ENCODE results near the gene DDX39B.

DDX39B gene

DNA sequence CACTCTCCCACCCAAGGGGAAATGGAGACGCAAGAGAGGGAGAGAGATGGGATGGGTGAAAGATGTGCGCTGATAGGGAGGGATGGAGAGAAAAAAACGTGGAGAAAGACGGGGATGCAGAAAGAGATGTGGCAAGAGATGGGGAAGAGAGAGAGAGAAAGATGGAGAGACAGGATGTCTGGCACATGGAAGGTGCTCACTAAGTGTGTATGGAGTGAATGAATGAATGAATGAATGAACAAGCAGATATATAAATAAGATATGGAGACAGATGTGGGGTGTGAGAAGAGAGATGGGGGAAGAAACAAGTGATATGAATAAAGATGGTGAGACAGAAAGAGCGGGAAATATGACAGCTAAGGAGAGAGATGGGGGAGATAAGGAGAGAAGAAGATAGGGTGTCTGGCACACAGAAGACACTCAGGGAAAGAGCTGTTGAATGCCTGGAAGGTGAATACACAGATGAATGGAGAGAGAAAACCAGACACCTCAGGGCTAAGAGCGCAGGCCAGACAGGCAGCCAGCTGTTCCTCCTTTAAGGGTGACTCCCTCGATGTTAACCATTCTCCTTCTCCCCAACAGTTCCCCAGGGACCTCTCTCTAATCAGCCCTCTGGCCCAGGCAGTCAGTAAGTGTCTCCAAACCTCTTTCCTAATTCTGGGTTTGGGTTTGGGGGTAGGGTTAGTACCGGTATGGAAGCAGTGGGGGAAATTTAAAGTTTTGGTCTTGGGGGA, 34.3 kb upstream of the DDX39B start:
- no peak for DNase-seq (ENCODE audit: low spot score)

DNA sequence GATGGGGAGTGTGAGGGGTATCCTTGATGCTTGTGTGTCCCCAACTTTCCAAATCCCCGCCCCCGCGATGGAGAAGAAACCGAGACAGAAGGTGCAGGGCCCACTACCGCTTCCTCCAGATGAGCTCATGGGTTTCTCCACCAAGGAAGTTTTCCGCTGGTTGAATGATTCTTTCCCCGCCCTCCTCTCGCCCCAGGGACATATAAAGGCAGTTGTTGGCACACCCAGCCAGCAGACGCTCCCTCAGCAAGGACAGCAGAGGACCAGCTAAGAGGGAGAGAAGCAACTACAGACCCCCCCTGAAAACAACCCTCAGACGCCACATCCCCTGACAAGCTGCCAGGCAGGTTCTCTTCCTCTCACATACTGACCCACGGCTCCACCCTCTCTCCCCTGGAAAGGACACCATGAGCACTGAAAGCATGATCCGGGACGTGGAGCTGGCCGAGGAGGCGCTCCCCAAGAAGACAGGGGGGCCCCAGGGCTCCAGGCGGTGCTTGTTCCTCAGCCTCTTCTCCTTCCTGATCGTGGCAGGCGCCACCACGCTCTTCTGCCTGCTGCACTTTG, 33.6 kb upstream of the DDX39B start, which contains the start of gene TNF:
Gene TNF, plus strand, starts transcription at position 231 of the 567 bp plus-strand sequence. Its CDS starts 177 bp downstream, at position 408.
- DNase-seq (ENCODE audit: low spot score), result peak; percentile 95

GRCh38 chr6:31574106-31575061, 32.6 kb upstream of the DDX39B start:
- peak; percentile 59 for DNase-seq (ENCODE audit: low spot score)

- no peak for DNase-seq (ENCODE audit: low spot score)
Observed at GRCh38 chr6:31573239-31574105, 31.7 kb upstream of the DDX39B start.

GRCh38 chr6:31572041-31572911, 30.5 kb upstream of the DDX39B start, which contains the start of gene LTA:
LTA (plus strand) TSS chr6:31572289; CDS start chr6:31572743, 454 bp downstream.
- peak; percentile 86 for DNase-seq (ENCODE audit: low spot score)

DNA sequence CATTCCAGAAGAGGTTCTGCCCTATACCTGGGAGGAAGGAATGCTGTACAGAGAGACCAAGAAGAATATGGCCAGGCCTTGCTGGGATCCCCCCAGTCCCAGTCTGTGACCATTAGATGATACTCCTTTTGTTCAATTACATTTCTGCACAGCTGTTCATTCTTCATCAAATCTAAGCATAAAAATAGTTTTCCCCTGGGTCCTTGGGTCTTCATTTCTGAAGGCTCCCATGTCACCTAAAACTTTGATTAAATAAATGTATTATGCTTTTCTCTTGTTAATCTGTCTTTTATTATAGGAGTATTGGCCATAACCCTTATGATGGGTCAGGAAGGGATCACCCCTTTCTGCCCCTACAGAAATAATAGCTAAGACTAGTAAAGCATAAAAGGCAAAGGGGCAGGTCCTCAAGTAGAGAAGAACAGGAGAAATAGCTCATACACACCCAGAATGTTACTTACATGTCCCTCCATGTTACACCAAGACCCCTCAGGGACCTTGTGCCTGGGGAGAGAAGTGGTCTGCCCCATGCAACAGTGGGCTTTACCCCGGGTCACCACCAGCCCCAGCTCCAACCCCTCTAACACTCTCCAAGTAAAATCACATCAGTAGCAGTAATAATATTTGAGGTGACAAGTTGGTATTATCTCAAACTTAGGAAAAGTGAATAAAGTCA, 28.2 kb upstream of the DDX39B start:
- no peak for DNase-seq (ENCODE audit: low spot score)

DNA sequence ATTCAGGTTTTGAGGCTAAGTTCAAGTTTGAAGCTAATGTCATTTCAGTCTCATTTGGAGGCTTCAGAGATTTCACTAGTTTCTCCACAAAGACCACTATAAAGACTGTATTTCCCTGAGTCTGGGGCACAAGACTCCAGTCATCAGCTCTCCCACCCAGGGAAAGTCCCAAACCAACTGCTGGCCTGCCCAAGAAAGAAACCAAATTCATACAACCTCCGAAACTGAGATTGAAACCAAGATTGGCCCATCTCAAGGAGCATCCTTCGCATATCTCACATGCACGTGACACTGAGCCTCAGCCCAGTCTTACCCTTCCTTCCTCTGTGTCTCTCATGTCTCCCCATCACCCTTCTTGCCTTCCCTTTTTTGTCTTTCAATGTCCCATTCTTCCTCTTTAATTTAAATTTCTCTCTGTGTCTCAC, 26.7 kb upstream of the DDX39B start:
- DNase-seq (ENCODE audit: low spot score), result peak; percentile 95

DNA sequence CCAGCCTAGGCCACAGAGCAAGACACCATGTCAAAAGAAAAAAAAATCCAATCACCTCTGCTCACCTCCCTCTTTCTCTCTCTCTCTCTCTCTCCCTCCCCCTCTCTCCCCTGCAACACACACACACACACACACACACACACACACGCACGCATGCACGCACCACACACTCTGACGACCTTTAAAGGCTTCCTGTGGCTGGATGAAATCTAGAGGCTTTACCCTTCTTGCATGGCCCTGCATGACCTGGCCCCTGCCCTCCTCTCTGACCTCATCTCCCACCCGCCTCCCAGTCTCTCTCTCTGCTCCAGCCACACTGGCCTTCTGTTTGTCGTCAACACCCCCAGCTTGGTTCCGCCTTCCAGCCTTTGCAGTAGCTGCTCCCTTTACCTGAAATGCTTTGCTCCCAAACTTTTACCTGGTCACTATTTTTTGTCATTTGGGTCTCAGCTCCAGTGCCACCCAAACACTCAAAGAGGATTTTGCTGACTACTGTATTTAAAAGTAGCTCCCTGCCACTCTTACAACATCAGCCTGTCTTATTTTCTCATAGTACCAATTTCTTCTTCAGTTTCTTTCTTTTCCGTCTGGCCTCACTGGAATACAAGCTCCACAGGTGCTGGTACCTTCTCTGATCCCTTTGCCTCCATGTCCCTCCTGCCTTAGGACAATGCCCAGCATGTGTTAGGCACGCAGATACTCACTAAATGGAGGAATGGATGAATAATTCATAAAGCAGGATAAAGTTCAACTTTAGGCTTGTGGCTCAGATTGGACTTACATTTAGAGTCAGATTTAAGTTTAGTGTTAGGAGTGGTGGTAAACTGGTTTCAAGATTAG, 25.9 kb upstream of the DDX39B start:
- DNase-seq (ENCODE audit: low spot score), result no peak

GRCh38 chr6:31560697-31561058, 18.9 kb upstream of the DDX39B start:
- DNase-seq (ENCODE audit: low spot score), result no peak

DNA sequence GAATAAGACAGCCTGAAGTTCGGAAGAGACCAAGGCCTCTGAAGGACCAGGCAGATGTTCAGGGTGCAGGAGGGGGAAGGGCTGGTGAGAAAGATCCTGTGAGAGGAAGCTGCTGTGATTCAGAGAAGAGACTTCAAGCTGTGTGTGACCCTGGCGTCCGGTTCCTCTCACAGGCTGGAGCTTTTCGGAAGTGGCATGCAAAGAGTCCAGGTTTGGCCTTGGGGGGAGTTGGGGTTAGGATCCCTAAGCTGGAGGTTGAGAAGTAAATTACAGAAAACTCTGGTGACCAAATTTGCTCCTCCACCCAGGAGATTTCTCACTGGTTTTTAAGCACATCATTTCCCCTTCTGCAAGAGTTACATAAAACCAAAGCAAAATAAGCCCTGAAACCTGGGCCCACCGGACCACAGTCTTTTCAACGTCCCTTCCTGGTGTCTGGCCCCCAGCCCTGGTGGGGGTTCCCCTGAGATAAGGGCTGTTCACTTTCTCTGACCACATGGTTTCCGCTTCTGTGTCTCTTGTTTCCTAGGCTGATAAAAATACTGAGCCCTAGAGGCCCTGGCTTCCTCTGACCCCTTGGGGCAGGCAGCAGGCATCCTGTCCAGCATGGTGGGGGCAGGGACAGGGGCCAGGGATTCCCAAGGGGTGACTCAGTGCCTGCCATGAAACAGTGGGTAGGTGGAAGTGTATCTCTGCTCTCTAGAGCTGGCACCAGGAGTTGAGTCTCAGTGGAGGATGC, 18.3 kb upstream of the DDX39B start:
- peak; percentile 83 for DNase-seq (ENCODE audit: low spot score)

- no peak for DNase-seq (ENCODE audit: low spot score)
Observed at GRCh38 chr6:31559606-31559957, 17.8 kb upstream of the DDX39B start.

GRCh38 chr6:31558631-31559500, 17.1 kb upstream of the DDX39B start:
- peak; percentile 72 for DNase-seq (ENCODE audit: low spot score)

- DNase-seq (ENCODE audit: low spot score), result no peak
Observed at GRCh38 chr6:31558318-31558625, 16.5 kb upstream of the DDX39B start.

- DNase-seq (ENCODE audit: low spot score), result no peak
Observed at GRCh38 chr6:31557443-31558317, 15.9 kb upstream of the DDX39B start.

- no peak for DNase-seq (ENCODE audit: low spot score)
Observed at GRCh38 chr6:31556307-31556706, 14.5 kb upstream of the DDX39B start.

DNA sequence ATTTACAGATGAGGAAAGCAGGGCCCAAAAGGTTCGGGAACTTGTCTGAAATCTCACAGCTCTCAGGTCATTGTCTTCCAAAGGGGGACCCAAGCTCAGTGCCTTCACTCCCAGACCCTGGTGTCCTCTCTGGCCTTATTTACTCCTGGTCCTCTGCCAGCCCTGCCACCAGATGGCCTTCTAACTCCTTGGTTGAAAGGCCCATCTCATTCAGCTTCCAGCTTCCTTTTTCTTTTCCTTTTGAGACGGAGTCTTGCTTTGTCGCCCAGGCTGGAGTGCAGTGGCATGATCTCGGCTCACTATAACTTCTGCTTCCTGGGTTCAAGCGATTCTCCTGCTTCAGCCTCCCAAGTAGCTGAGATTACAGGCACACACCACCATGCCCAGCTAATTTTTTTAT, 9.6 kb upstream of the DDX39B start:
- peak; percentile 74 for DNase-seq (ENCODE audit: low spot score)

DNA sequence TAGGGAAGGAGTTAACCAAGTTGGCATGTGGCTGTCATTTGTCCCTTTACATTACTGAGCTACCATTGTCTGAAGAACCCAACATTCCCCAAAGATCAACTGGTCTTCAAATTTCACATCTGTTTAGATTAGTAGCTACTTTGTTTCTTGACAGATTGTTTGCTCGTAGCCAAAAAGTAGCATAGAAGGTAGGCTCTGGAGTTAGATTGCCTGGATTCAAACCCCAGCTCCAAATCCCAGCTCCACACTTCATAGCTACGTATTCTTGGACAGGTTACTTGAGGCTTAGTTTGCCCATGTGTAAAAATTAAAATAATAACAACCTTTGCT, 6.7 kb upstream of the DDX39B start:
- no peak for DNase-seq (ENCODE audit: low spot score)
